ENCODE data around the gene CNR1. TPM values are rescaled to one million over a fixed set of nuclear protein-coding genes. Genes with fewer than 3 reads are reported as not detected.

CNR1 gene
- total and polyA plus RNA-seq, 2 donors from 2014 or later = 0.17 to 4.8 TPM

DNA sequence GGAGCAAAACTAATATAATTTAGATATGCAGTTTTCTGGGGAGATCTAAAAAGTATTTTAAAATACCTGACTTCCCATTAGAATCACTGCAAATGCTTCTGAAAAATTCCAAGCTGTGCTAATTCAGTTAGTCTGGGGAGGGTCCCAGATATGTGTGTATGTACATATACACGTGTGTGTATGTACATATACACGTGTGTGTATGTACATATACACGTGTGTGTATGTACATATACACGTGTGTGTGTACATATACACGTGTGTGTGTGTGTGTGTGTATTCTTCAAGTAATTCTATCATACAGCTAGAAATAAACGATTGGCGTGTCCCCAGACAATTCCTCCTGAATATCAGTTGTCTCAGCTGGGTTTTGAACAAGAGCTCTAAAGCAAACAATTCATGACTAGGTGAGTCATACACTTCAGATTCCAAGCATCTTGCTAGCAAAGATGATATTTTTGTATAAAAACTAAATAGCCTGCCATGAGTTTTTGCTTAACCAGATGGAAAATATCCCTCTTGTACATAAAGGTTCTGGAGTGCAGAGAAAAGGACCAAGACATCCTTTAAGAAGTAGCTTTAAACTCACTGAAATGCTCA is 60.3 kb downstream of the CNR1 start:
- H3K27ac ChIP-seq (ENCODE audit: low read depth in 2 of 2, low read length in 2 of 2) = no peak overlapping the region
- TF ChIP-seq, protein P1, sequence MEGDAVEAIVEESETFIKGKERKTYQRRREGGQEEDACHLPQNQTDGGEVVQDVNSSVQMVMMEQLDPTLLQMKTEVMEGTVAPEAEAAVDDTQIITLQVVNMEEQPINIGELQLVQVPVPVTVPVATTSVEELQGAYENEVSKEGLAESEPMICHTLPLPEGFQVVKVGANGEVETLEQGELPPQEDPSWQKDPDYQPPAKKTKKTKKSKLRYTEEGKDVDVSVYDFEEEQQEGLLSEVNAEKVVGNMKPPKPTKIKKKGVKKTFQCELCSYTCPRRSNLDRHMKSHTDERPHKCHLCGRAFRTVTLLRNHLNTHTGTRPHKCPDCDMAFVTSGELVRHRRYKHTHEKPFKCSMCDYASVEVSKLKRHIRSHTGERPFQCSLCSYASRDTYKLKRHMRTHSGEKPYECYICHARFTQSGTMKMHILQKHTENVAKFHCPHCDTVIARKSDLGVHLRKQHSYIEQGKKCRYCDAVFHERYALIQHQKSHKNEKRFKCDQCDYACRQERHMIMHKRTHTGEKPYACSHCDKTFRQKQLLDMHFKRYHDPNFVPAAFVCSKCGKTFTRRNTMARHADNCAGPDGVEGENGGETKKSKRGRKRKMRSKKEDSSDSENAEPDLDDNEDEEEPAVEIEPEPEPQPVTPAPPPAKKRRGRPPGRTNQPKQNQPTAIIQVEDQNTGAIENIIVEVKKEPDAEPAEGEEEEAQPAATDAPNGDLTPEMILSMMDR (IDR thresholded peaks at IDR 0.05; ENCODE audit: borderline replicate concordance, extremely low read depth, insufficient read depth) = no peak
- DNase-seq (no peak), FAIRE-seq (no peak)
- no peak overlapping the region for H3K9ac ChIP-seq (ENCODE audit: low read length in 3 of 3)
- H3K4me1 ChIP-seq (ENCODE audit: control insufficient read depth in 2 of 3, insufficient read depth in 2 of 3, low read depth in 1 of 3, low read length in 3 of 3) = no peaks in the 10 kb centered on the region
- H3K36me3 ChIP-seq (ENCODE audit: control insufficient read depth in 2 of 3, insufficient read depth in 3 of 3, low read length in 3 of 3) = no peaks in the 10 kb centered on the region
- intact Hi-C loops (cut with DNase I) = no loop called here
- no peaks in the 10 kb centered on the region for H3K27me3 ChIP-seq (ENCODE audit: control insufficient read depth, insufficient read depth, low read length)
- H3K4me3 ChIP-seq (ENCODE audit: low read length in 3 of 3) = no peak overlapping the region
- no peaks in the 10 kb centered on the region for H3K9me3 ChIP-seq (ENCODE audit: control insufficient read depth in 2 of 3, insufficient read depth in 1 of 3, low read length in 3 of 3)

Other genes starting within 250 kb of the CNR1 start
- not detected for gene SPACA1, start 118.5 kb downstream of the CNR1 start, total RNA-seq
- gene SPACA1, start 118.5 kb downstream of the CNR1 start, polyA plus RNA-seq (ENCODE audit: insufficient read depth, low read depth, low replicate concordance) = not detected